AG04450 (cell line): ENCODE data around the gene TTC38. TPM values are rescaled to one million over a fixed set of nuclear protein-coding genes. Genes with fewer than 3 reads are reported as not detected.
A peak's percentile ranks its signal among the peaks of the same experiment; 100 is the strongest.

ENCODE experiments used
- CTCF ChIA-PET: fragments of 300-600, 350-600 bp; formaldehyde crosslinking; extraction: SDS; loops from one replicate; lab custom pipeline; 2022; ENCODE audit warnings: antibody characterized with exemption, inconsistent platforms; lab: Charles Lee
- POLR2A ChIA-PET: fragments of 350-600 bp; formaldehyde crosslinking; extraction: SDS; loops from one replicate; lab custom pipeline; 2021; ENCODE audit warnings: antibody characterized with exemption, inconsistent platforms; lab: Yijun Ruan, JAX
- DNase-seq: peaks from one replicate; pipeline ENCODE4 v3.0.0-alpha.2; 2011; ENCODE audit warnings: low read depth, low spot score
- H3K27ac ChIP-seq: one replicate; pipeline ENCODE4 v1.5.1; 2012; ENCODE audit warnings: low read depth, low read length, control low read depth
- H3K27me3 ChIP-seq: one replicate; pipeline ENCODE4 v1.6.0; 2012; ENCODE audit warnings: low read length; ENCODE audit not compliant: control insufficient read depth, insufficient read depth
- H3K4me3 ChIP-seq: 2 replicates; pipeline ENCODE4 v1.5.1; 2011; ENCODE audit warnings: mild to moderate bottlenecking, low read depth, low read length, control low read depth
- H3K9me3 ChIP-seq: 2 replicates; pipeline ENCODE4 v1.5.1; 2012; ENCODE audit warnings: low read length; ENCODE audit not compliant: control insufficient read depth, insufficient read depth
- polyA plus RNA-seq: library from polyadenylated mRNA; depleted of rRNA; stranded (reverse); fragments of >200 nt; gene quantifications from 2 replicates; pipeline ENCODE4 v1.2.3, GENCODE V29; 2011
- TF ChIP-seq, protein P1 (sequence below): IDR thresholded peaks from 2 replicates; pipeline ENCODE4 v1.5.1; 2011; ENCODE audit warnings: low read depth, low read length, control low read depth, inconsistent platforms

TTC38 gene
- polyA plus RNA-seq, 1 experiment, result 23.7 TPM

DNA sequence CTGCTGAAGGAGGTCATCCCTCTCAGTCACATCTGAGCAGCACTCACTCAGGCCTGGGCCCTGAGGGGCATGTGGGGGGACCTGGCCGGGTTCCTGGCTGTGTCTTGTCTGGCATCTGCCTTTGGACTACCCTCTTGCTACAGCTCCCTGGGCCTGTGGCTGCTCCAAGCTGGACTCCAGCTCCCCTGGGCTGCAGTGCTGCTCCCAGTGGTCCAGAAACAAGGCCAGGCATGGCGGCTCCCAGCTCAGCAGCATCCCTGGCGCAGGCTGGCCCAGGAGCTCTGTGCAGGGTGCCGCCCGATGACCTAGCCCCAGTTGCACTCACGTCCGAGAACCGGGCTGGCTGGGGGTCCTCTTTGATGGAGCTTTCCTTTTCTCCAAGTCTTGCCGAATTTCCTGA lies 23.0 kb upstream of the TTC38 start:
- Histone ChIP-seq H3K9me3 (no peaks in the 10 kb centered on the region; the same call in 1 of the 2 replicates), H3K27me3 (no peaks in the 10 kb centered on the region), H3K4me3 (no peak overlapping the region), H3K27ac (no peak overlapping the region)
- CTCF ChIA-PET, result interaction anchor here (1.1 kb wide), 1 partner anchor 250 kb away, joined by 3 read pairs; no protein-coding TSS in a partner anchor
- POLR2A ChIA-PET, result no interaction called here
- TF ChIP-seq, protein P1, sequence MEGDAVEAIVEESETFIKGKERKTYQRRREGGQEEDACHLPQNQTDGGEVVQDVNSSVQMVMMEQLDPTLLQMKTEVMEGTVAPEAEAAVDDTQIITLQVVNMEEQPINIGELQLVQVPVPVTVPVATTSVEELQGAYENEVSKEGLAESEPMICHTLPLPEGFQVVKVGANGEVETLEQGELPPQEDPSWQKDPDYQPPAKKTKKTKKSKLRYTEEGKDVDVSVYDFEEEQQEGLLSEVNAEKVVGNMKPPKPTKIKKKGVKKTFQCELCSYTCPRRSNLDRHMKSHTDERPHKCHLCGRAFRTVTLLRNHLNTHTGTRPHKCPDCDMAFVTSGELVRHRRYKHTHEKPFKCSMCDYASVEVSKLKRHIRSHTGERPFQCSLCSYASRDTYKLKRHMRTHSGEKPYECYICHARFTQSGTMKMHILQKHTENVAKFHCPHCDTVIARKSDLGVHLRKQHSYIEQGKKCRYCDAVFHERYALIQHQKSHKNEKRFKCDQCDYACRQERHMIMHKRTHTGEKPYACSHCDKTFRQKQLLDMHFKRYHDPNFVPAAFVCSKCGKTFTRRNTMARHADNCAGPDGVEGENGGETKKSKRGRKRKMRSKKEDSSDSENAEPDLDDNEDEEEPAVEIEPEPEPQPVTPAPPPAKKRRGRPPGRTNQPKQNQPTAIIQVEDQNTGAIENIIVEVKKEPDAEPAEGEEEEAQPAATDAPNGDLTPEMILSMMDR, result no peak
- no peak for DNase-seq

DNA sequence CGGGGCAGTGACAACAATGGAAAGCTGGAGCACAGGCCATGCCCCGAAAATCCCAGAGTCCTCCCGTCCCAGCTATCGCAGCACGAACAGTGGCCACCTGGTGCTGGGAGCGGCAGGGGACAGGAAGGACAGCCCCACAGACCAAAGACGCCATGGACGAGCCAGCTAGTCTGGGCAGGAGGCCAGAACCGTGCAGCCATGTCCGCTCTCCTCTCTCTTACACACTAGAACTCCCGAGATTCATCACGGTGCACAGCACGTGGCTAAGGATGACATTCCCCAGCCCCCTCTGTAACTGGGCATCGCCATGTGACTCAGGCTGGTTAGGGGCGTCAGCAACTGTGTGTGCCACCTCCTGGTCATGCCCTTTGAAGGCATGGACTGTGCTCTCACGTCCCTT lies 22.3 kb upstream of the TTC38 start:
- Histone ChIP-seq H3K27ac (no peak overlapping the region), H3K9me3 (no peaks in the 10 kb centered on the region; the same call in 1 of the 2 replicates), H3K27me3 (no peaks in the 10 kb centered on the region), H3K4me3 (no peak overlapping the region)
- no peak for DNase-seq
- TF ChIP-seq, protein P1, result no peak
- POLR2A ChIA-PET, result no interaction called here
- CTCF ChIA-PET, result interaction anchor here (0.6 to 1.4 kb wide), 3 partner anchors 22 to 298 kb away, joined by 3 to 4 read pairs (median 3); partner anchors contain the start of gene TTC38

DNA sequence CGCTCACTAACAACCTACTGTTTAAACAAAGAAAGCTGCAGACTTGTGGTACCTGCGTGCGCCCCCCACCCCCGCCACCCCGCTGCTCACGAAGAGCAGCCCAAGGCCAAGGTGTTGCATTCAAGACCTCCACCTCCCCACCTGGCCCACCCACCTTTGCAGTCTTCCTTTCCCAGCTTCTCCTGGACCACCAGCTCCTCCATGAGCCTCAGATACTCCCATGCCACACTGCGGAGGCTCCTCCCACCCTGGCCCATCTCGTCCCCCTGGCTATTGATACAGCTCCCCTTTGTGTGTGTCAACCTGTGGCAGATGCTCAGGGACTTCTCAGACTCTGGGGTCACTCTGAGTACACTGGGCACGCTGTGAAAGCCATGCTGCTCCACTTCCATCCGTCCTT lies 21.6 kb upstream of the TTC38 start:
- DNase-seq, result no peak
- Histone ChIP-seq H3K4me3 (no peak overlapping the region), H3K9me3 (peaks cover 3% of the 10 kb centered on the region; the same call in 1 of the 2 replicates), H3K27ac (no peak overlapping the region), H3K27me3 (no peaks in the 10 kb centered on the region)
- TF ChIP-seq, protein P1, result no peak
- CTCF ChIA-PET, result interaction anchor here (0.6 to 1.4 kb wide), 3 partner anchors 22 to 252 kb away, joined by 3 read pairs; partner anchors contain the start of gene TTC38
- POLR2A ChIA-PET, result no interaction called here

DNA sequence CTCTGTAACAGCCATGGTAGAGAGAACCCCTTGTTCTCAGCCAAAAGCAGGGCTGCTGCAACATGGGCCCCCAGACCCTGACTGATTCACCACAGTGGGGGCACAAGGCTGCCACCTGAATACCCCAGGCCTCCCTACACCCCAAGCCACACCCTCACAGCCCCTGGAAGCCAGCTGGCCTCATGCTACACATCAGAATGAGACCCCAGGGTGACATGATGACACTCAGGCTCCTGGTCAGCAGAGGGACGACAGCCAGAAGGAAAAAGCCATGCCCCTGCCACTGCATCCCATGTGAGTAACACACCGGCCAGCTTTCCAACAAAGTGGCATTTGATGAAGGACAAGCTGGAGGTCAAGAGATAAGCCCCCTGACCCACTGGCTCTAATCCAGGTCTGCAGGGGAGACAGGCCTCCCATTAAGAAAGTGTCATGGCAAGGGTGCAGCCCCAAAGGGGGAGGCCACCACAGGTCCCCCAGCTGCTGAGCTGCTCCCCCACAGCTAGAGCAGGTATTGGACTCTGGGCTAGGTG lies 20.3 kb upstream of the TTC38 start:
- CTCF ChIA-PET, result interaction anchor here (0.5 kb wide), 1 partner anchor 241 kb away, joined by 3 read pairs; no protein-coding TSS in a partner anchor
- POLR2A ChIA-PET, result no interaction called here
- no peak for DNase-seq
- Histone ChIP-seq H3K27me3 (no peaks in the 10 kb centered on the region), H3K4me3 (no peak overlapping the region), H3K9me3 (peaks cover 3% of the 10 kb centered on the region; the same call in 1 of the 2 replicates), H3K27ac (no peak overlapping the region)
- TF ChIP-seq, protein P1, result no peak

DNA sequence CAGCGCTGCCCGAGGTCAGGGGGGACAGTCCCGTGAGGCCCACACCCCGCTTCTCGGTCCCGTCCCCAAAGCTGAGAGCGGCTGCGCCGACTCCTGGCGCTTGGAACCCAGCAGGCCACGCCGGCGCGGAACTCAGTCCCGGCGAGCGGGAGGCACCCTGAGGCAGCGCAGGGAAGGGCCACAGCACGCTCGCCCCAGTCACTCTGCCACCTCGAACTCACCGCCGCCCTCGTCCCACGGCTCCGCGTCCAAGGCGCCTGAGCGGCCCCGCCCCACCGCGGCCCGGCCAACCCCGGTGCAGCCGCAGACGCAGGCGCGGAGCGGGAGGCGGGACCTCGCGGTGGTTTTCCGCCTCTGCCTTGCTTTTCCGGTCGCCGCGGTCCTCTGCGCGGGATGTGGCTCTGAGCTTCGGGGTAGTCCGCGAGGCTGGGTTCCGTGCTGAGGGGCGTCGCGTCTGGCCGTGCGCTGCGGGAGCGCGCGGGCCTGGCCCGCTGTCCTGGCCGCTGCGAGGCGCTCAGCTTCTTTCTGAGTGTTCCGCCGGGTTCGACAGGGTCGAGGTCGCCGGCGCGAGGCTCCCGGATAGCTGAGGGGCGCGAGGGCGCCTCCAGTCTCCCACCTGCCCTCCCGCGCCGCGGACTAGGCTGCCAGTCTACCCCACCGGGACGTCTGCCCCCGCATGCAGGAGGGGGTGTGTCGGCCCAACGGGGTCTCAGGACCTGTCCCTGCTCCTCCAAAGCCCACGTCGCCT lies 17.6 kb upstream of the TTC38 start, which contains the start of gene CDPF1:
CDPF1 (minus strand) TSS at position 259 of the 748 bp plus-strand sequence. CDS start 2,009 bp downstream, outside the sequence.
- peak; percentile 37 for DNase-seq
- no peaks in the 10 kb centered on the region for H3K27me3 ChIP-seq
- TF ChIP-seq, protein P1, result no peak
- CTCF ChIA-PET, result no interaction called here
- POLR2A ChIA-PET, result interaction anchor here (0.5 to 1.3 kb wide), 7 partner anchors 19 to 520 kb away, joined by 3 to 8 read pairs (median 4); no protein-coding TSS in a partner anchor
- H3K4me3 ChIP-seq, result peak within 1 kb of the TSS; percentile 86
- peak within 1 kb of the TSS; percentile 57 for H3K27ac ChIP-seq
- peaks cover 3% of the 10 kb centered on the region; the same call in 1 of the 2 replicates for H3K9me3 ChIP-seq
